Lung (tissue), 16 donors: ENCODE measurements around the gene ZAR1L. TPM values are rescaled to one million over a fixed set of nuclear protein-coding genes. Genes with fewer than 3 reads are reported as not detected.
"Not testable (repeated sequence)": the region's sequence is repeated elsewhere in the genome, so short reads cannot be mapped to it uniquely, and the experiment has no call there.

Source experiments
- ATAC-seq: fragments of 200-7000 bp; cut with Tn5 transposase; one replicate; pipeline ENCODE4 v1.9.1; 2020; ENCODE audit warnings: moderate number of reproducible peaks; ENCODE audit not compliant: insufficient read depth, low FRiP score
- DNase-seq, 3 donors: peaks; one replicate each; pipeline ENCODE4 v3.0.0-alpha.2; 2013 to 2017
- H3K27ac ChIP-seq, 2 donors: one replicate each; pipeline ENCODE4 v1.5.1; 2013; ENCODE audit warnings: mild to moderate bottlenecking in 2 of 2, moderate library complexity in 2 of 2, control low read depth in 1 of 2, inconsistent platforms in 1 of 2, low read depth in 1 of 2, low read length in 1 of 2
- H3K27me3 ChIP-seq, 3 donors: one replicate each; pipeline ENCODE4 v1.5.1; 2013; ENCODE audit warnings: low read length in 2 of 3; ENCODE audit not compliant: control insufficient read depth in 3 of 3, insufficient read depth in 3 of 3
- H3K36me3 ChIP-seq, 4 donors: one replicate each; pipeline ENCODE4 v1.5.1; 2013; ENCODE audit warnings: low read length in 4 of 4, mild to moderate bottlenecking in 1 of 4, moderate library complexity in 1 of 4; ENCODE audit not compliant: control insufficient read depth in 4 of 4, insufficient read depth in 4 of 4
- H3K4me1 ChIP-seq, 5 donors: one replicate each; pipeline ENCODE4 v1.5.1; 2013; ENCODE audit warnings: low read length in 5 of 5, mild to moderate bottlenecking in 2 of 5, moderate library complexity in 1 of 5; ENCODE audit not compliant: control insufficient read depth in 5 of 5, insufficient read depth in 5 of 5
- H3K4me3 ChIP-seq: one replicate; pipeline ENCODE4 v1.5.1; 2013; ENCODE audit warnings: mild to moderate bottlenecking, control low read depth, moderate library complexity
- H3K9ac ChIP-seq, 2 donors: one replicate each; pipeline ENCODE4 v1.5.1; 2013; ENCODE audit warnings: low read length in 2 of 2, control low read depth in 1 of 2; ENCODE audit not compliant: insufficient read depth in 1 of 2
- H3K9me3 ChIP-seq, 4 donors: one replicate each; pipeline ENCODE4 v1.5.1; 2013; ENCODE audit warnings: low read length in 3 of 4, mild to moderate bottlenecking in 1 of 4, moderate library complexity in 1 of 4; ENCODE audit not compliant: control insufficient read depth in 4 of 4, insufficient read depth in 3 of 4
- whole genome bisulfite sequencing, 2 donors: extraction: QIAGEN DNeasy Blood & Tissue Kit; methylation state at CpG; one replicate each; pipeline ENCODE4 v1.1.7; 2013; 5-methylcytosine and 5-hydroxymethylcytosine counted together
- long read RNA-seq, 5 donors: transcript quantifications; one replicate each; lab custom pipeline, GENCODE V29; 2026
- polyA plus RNA-seq, 2 donors: library from polyadenylated mRNA; stranded (reverse); fragments of 200-250 nt; gene quantifications; one replicate each; pipeline ENCODE4 v1.2.1, GENCODE V29; 2013
- total RNA-seq, 2 donors: library from RNA; depleted of rRNA in 1 of 2; stranded (reverse); fragments of >200 nt in 1 of 2; gene quantifications; one replicate each; pipeline ENCODE4 v1.2.1, GENCODE V29; 2014 to 2021
- TF ChIP-seq, protein P1 (sequence below): IDR thresholded peaks from 2 replicates; pipeline ENCODE4 v1.5.1; 2012; ENCODE audit warnings: mild to moderate bottlenecking; ENCODE audit errors: control extremely low read depth, extremely low read depth
- donor health status: control.
- donor health status: control.
- donor health status: Bipolar disorder and iron deficiency.
- donor health status: healthy.
- donor health status: DM: yes; HTN: yes; CAD: no.

The ZAR1L gene, protein sequence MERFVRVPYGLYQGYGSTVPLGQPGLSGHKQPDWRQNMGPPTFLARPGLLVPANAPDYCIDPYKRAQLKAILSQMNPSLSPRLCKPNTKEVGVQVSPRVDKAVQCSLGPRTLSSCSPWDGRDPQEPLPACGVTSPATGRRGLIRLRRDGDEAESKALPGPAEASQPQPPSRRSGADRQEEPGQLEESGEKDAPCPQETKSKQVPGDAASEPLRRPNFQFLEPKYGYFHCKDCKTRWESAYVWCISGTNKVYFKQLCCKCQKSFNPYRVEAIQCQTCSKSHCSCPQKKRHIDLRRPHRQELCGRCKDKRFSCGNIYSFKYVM
- total RNA-seq (not detected), polyA plus RNA-seq (not detected)
- long read RNA-seq, donor 1 = 0 reads
- long read RNA-seq, donor 2 = 0 reads
- long read RNA-seq, donor 3 = 0 reads
- long read RNA-seq, donor 4 = 0 reads
- long read RNA-seq, donor 5 = 0 reads

DNA sequence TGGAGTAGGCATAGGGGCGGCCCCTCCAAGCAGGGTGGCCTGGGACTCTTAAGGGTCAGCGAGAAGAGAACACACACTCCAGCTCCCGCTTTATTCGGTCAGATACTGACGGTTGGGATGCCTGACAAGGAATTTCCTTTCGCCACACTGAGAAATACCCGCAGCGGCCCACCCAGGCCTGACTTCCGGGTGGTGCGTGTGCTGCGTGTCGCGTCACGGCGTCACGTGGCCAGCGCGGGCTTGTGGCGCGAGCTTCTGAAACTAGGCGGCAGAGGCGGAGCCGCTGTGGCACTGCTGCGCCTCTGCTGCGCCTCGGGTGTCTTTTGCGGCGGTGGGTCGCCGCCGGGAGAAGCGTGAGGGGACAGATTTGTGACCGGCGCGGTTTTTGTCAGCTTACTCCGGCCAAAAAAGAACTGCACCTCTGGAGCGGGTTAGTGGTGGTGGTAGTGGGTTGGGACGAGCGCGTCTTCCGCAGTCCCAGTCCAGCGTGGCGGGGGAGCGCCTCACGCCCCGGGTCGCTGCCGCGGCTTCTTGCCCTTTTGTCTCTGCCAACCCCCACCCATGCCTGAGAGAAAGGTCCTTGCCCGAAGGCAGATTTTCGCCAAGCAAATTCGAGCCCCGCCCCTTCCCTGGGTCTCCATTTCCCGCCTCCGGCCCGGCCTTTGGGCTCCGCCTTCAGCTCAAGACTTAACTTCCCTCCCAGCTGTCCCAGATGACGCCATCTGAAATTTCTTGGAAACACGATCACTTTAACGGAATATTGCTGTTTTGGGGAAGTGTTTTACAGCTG, at the start of gene ZAR1L, which contains the start of gene BRCA2:
Gene ZAR1L (minus strand): TSS at position 126 of the 790 bp plus-strand sequence. CDS start 3,438 bp downstream, outside the sequence.
Gene BRCA2 (plus strand): TSS at position 271 of the 790 bp plus-strand sequence. CDS start 953 bp downstream, outside the sequence.
- peaks cover 0 to 2% (median 0%) of the 10 kb centered on the region in 5 donors for H3K4me1 ChIP-seq
- peak; percentile 92 to 96 (median 95) for DNase-seq
- peak within 1 kb of the TSS; percentile 86 to 98 for H3K27ac ChIP-seq
- peak within 1 kb of the TSS; percentile 75 for H3K4me3 ChIP-seq
- H3K9me3 ChIP-seq = no peaks in the 10 kb centered on the region
- peak within 1 kb of the TSS; percentile 98 to 99 for H3K9ac ChIP-seq
- H3K27me3 ChIP-seq = no peaks in the 10 kb centered on the region
- WGBS, 2 donors = 0 to 1% methylated on average over 60 of the region's 60 CpGs
- H3K36me3 ChIP-seq = no peaks in the 10 kb centered on the region
- peak; percentile 95 for ATAC-seq
- TF ChIP-seq, protein P1, sequence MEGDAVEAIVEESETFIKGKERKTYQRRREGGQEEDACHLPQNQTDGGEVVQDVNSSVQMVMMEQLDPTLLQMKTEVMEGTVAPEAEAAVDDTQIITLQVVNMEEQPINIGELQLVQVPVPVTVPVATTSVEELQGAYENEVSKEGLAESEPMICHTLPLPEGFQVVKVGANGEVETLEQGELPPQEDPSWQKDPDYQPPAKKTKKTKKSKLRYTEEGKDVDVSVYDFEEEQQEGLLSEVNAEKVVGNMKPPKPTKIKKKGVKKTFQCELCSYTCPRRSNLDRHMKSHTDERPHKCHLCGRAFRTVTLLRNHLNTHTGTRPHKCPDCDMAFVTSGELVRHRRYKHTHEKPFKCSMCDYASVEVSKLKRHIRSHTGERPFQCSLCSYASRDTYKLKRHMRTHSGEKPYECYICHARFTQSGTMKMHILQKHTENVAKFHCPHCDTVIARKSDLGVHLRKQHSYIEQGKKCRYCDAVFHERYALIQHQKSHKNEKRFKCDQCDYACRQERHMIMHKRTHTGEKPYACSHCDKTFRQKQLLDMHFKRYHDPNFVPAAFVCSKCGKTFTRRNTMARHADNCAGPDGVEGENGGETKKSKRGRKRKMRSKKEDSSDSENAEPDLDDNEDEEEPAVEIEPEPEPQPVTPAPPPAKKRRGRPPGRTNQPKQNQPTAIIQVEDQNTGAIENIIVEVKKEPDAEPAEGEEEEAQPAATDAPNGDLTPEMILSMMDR = no peak

DNA sequence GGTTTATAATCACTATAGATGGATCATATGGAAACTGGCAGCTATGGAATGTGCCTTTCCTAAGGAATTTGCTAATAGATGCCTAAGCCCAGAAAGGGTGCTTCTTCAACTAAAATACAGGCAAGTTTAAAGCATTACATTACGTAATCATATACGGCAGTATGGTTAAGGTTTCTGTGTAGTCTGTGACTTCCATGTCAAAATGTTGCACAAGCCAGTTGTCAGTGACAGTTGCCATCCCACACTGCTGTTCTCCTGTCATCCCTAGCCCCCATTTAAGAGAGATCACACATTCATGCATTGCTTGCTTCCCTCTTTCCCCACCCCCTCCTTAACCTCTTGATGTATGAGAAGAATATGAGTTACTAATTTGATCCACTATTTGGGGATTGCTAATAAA, 47.4 kb upstream of the ZAR1L start:
- H3K4me3 ChIP-seq = no peak overlapping the region
- H3K36me3 ChIP-seq = peaks cover 0 to 2% (median 0%) of the 10 kb centered on the region in 4 donors
- peaks cover 0 to 2% (median 0%) of the 10 kb centered on the region in 4 donors for H3K9me3 ChIP-seq
- DNase-seq = no peak
- no peaks in the 10 kb centered on the region for H3K27me3 ChIP-seq
- WGBS, 2 donors = 28 to 66% methylated on average over 2 of the region's 2 CpGs
- no peaks in the 10 kb centered on the region for H3K4me1 ChIP-seq
- no peak overlapping the region for H3K9ac ChIP-seq
- TF ChIP-seq, protein P1 = no peak
- H3K27ac ChIP-seq = no peak overlapping the region
- no peak for ATAC-seq

DNA sequence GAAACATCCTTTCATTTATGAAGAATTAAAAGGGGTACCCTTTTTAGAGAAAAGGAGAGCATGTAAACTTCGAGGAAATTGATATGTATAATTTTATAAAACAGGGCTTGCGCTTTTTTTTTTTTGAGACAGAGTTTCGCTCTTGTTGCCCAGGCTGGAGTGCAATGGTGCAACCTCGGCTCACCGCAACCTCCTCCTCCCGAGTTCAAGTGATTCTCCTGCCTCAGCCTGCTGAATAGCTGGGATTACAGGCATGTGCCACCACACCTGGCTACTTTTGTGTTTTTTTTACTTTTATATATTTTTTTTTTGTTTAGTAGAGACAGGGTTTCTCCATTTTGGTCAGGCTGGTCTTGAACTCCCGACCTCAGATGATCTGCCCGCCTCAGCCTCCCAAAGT, 40.8 kb upstream of the ZAR1L start:
- 83 to 88% methylated on average over 8 of the region's 8 CpGs for WGBS, 2 donors
- not testable (repeated sequence) for DNase-seq, H3K36me3 ChIP-seq, H3K4me1 ChIP-seq, H3K4me3 ChIP-seq, ATAC-seq, H3K27ac ChIP-seq, H3K27me3 ChIP-seq, H3K9me3 ChIP-seq, H3K9ac ChIP-seq

DNA sequence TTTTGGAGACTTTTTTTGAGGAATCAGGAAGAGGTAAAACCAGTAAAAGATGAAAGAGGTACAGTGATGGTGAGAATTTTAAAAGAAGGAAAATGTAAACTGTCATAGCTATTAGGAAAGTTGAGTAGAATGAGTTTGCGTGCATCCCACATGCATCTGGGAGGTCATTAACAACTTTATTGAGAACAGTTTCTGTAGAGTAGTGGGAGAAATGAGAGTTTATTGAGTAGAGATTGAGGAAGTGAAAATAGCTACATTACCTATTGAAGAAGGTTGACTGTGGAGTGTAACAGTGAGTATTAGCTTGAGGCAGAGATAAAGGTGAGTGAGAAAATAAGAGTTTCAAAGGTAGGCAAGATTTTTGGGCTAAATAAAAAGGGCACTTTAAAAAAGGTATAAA, 38.9 kb upstream of the ZAR1L start:
- WGBS, 2 donors = 97 to 99% methylated on average over 1 of the region's 1 CpG
- H3K27me3 ChIP-seq = no peaks in the 10 kb centered on the region

DNA sequence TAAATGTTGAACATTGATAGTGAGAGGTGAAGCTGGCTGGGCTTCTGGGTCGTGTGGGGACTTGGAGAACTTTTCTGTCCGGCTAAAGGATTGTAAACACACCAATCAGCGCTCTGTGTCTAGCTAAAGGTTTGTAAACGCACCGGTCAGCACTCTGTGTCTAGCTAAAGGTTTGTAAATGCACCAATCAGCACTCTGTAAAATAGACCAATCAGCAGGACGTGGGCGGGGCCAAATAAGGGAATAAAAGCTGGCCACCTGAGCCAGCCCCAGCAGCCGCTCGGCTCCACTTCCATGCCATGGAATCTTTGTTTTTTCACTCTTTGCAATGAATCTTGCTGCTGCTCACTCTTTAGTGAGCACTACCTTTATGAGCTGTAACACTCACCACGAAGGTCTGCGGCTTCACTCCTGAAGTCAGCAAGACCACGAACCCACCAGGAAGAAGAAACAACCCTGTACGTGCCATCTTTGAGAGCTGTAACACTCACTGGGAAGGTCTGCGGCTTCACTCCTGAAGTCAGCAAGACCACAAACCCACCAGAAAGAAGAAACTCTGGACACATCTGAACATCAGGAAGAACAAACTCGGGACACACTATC, 35.8 kb upstream of the ZAR1L start:
- not testable (repeated sequence) for H3K36me3 ChIP-seq, DNase-seq, H3K27me3 ChIP-seq, H3K4me1 ChIP-seq, H3K9me3 ChIP-seq, H3K27ac ChIP-seq, H3K9ac ChIP-seq, ATAC-seq, H3K4me3 ChIP-seq
- 91 to 95% methylated on average over 15 of the region's 15 CpGs for WGBS, 2 donors

More for the DNA sequence above, 38.9 kb upstream of the ZAR1L start:
- no peak overlapping the region for H3K27ac ChIP-seq
- H3K9ac ChIP-seq = no peak overlapping the region
- ATAC-seq (no peak), DNase-seq (no peak)
- no peak overlapping the region for H3K4me3 ChIP-seq
- H3K36me3 ChIP-seq = no peaks in the 10 kb centered on the region
- no peaks in the 10 kb centered on the region for H3K9me3 ChIP-seq
- H3K4me1 ChIP-seq = peaks cover 0 to 4% (median 0%) of the 10 kb centered on the region in 5 donors
- TF ChIP-seq, protein P1 = no peak
